ENCODE data around the gene FLYWCH2. TPM values are rescaled to one million over a fixed set of nuclear protein-coding genes. Genes with fewer than 3 reads are reported as not detected.
"Not testable (repeated sequence)": the region's sequence is repeated elsewhere in the genome, so short reads cannot be mapped to it uniquely, and the experiment has no call there.

FLYWCH2 gene
- total RNA-seq, 1 donor from 2014 or later: 69.5 TPM

DNA sequence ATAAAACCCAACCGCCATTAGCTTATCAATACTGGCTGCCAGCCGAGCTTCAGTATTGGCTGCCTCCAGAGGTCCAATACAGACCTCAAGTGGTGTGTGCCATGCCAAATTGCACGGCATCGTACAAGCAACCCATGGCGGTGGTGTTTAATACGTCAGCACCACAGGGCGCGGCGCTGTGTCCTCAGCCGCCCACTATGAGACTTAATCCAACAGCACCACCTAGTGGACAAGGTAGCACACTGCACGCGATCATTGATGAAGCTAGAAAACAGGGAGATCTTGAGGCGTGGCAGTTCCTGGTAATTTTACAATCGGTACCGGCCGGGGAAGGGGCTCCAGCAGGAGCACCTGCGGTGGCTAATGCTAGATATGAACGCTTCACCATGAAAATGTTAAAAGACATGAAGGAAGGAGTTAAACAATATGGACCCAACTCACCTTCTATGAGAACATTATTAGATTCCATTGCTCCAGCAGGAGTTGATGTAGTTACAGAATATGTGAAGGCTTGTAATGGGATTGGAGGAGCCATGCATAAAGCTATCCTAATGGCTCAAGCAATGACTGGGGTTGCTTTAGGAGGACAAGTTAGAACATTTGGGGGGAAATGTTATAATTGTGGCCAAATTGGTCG lies 44.1 kb downstream of the FLYWCH2 start:
- no peaks in the 10 kb centered on the region for H3K27me3 ChIP-seq (ENCODE audit: control insufficient read depth, insufficient read depth, low read length)
- no peaks in the 10 kb centered on the region for H3K36me3 ChIP-seq (ENCODE audit: control insufficient read depth, insufficient read depth, low read length)
- TF ChIP-seq, protein P1, sequence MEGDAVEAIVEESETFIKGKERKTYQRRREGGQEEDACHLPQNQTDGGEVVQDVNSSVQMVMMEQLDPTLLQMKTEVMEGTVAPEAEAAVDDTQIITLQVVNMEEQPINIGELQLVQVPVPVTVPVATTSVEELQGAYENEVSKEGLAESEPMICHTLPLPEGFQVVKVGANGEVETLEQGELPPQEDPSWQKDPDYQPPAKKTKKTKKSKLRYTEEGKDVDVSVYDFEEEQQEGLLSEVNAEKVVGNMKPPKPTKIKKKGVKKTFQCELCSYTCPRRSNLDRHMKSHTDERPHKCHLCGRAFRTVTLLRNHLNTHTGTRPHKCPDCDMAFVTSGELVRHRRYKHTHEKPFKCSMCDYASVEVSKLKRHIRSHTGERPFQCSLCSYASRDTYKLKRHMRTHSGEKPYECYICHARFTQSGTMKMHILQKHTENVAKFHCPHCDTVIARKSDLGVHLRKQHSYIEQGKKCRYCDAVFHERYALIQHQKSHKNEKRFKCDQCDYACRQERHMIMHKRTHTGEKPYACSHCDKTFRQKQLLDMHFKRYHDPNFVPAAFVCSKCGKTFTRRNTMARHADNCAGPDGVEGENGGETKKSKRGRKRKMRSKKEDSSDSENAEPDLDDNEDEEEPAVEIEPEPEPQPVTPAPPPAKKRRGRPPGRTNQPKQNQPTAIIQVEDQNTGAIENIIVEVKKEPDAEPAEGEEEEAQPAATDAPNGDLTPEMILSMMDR (IDR thresholded peaks at IDR 0.05; ENCODE audit: insufficient read depth, low read length, poor library complexity, severe bottlenecking): peak; percentile 90
- no peak overlapping the region for H3K4me3 ChIP-seq (ENCODE audit: low read depth, low read length)
- DNase-seq (ENCODE audit: low read depth): no peak

DNA sequence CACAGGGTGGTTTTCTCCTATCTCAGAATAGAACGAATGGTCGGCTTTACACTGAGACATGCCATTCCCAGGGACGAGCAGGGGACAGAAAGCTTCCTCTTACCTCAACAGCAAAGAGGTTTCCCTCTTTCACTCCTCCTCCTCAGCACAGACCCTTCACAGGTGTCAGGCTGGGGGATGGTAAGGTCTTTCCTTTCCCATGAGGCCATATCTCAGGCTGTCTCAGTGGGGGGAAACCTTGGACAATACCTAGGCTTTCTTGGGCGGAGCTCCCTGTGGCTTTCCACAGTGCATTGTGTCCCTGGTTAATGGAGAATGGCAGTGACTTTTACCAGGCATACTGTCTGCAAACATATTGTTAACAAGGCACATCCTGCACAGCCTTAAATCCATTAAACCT lies 45.1 kb downstream of the FLYWCH2 start:
- not testable (repeated sequence) for H3K36me3 ChIP-seq (ENCODE audit: control insufficient read depth, insufficient read depth, low read length); DNase-seq (ENCODE audit: low read depth); H3K27me3 ChIP-seq (ENCODE audit: control insufficient read depth, insufficient read depth, low read length); H3K4me3 ChIP-seq (ENCODE audit: low read depth, low read length)

DNA sequence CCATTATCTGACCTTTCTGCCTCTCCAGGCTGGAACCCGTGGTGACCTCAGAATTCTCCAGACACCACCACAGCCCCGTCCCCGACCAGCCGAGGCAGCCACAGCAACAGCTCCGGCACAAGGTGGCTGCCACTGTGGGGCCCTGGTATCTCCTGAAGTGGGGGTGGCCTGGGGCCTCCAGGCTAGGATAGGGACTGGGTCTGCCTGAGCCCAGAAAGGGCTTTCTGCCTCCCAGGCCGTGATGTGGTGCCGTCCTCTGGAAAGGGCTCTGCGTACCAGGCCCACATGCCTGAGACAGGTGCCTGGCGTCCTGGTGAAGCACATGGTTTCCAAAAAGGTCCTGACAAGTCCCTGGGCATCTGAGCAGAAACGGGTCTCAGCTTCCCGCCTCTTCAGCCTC lies 45.8 kb downstream of the FLYWCH2 start:
- no peaks in the 10 kb centered on the region for H3K27me3 ChIP-seq (ENCODE audit: control insufficient read depth, insufficient read depth, low read length)
- DNase-seq (ENCODE audit: low read depth): no peak
- H3K36me3 ChIP-seq (ENCODE audit: control insufficient read depth, insufficient read depth, low read length): no peaks in the 10 kb centered on the region
- no peak overlapping the region for H3K4me3 ChIP-seq (ENCODE audit: low read depth, low read length)
- TF ChIP-seq, protein P1 (IDR thresholded peaks at IDR 0.05; ENCODE audit: insufficient read depth, low read length, poor library complexity, severe bottlenecking): no peak

DNA sequence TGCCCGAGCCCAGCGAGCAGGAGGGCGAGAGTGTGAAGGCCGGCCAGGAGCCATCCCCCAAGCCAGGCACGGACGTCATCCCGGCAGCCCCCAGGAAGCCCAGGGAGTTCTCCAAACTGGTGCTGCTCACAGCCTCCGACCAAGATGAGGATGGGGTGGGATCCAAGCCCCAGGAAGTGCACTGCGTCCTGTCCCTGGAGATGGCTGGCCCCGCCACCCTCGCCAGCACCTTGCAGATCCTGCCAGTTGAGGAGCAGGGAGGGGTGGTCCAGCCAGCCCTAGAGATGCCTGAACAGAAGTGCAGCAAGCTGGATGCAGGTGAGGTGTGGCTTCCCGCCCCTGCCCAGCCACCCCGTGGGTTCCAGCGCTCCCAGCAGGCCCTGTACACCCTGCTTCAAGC lies 46.7 kb downstream of the FLYWCH2 start:
- DNase-seq (ENCODE audit: low read depth): no peak
- TF ChIP-seq, protein P1 (IDR thresholded peaks at IDR 0.05; ENCODE audit: insufficient read depth, low read length, poor library complexity, severe bottlenecking): no peak
- Histone ChIP-seq H3K4me3 (ENCODE audit: low read depth, low read length) (no peak overlapping the region), H3K36me3 (ENCODE audit: control insufficient read depth, insufficient read depth, low read length) (no peaks in the 10 kb centered on the region), H3K27me3 (ENCODE audit: control insufficient read depth, insufficient read depth, low read length) (no peaks in the 10 kb centered on the region)

DNA sequence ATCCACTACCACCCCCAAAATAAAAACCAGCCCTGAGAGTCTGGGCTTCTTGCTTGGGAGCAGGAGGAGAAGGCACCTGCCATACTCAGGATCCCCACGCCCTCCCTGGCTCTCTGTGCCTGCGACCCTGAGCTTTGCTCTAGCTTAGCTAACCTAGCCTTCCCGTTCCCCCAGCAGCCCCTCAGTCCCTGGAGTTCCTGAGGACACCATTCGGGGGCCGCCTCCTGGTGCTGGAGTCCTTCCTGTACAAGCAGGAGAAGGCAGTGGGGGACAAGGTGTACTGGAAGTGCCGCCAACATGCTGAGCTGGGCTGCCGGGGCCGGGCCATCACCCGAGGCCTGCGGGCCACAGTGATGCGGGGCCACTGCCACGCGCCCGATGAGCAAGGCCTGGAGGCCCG lies 47.2 kb downstream of the FLYWCH2 start:
- TF ChIP-seq, protein P1 (IDR thresholded peaks at IDR 0.05; ENCODE audit: insufficient read depth, low read length, poor library complexity, severe bottlenecking): no peak
- Histone ChIP-seq H3K27me3 (ENCODE audit: control insufficient read depth, insufficient read depth, low read length) (no peaks in the 10 kb centered on the region), H3K4me3 (ENCODE audit: low read depth, low read length) (no peak overlapping the region), H3K36me3 (ENCODE audit: control insufficient read depth, insufficient read depth, low read length) (no peaks in the 10 kb centered on the region)
- no peak for DNase-seq (ENCODE audit: low read depth)

DNA sequence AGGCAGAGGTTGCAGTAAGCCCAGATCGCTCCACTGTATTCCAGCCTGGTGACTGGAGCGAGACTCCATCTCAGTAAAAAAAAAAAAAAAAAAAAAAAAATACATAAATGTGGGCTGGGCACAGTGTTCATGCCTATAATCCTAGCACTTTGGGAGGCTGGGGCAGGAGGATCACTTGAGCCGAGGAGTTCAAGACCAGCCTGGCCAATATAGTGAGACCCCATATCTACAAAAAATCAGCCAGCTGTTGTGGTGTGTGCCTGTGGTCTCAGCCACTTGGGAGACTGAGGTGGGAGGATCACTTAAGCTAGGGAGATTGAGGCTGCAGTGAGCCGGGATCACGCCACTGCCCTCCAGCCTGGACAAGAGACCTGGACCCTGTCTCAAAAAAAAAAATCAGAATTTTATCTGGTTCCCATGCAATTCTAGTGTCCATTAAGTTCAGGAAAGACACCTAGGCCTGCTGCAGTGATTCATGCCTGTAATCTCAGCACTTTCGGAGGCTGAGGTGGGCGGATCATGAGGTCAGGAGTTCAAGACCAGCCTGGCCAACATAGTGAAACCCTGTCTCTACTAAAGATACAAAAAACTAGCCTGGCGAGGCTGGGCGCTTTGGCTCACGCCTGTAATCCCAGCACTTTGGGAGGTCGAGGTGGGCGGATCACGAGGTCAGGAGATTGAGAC lies 48.4 kb downstream of the FLYWCH2 start:
- not testable (repeated sequence) for H3K27me3 ChIP-seq (ENCODE audit: control insufficient read depth, insufficient read depth, low read length); H3K4me3 ChIP-seq (ENCODE audit: low read depth, low read length); H3K36me3 ChIP-seq (ENCODE audit: control insufficient read depth, insufficient read depth, low read length); DNase-seq (ENCODE audit: low read depth)

DNA sequence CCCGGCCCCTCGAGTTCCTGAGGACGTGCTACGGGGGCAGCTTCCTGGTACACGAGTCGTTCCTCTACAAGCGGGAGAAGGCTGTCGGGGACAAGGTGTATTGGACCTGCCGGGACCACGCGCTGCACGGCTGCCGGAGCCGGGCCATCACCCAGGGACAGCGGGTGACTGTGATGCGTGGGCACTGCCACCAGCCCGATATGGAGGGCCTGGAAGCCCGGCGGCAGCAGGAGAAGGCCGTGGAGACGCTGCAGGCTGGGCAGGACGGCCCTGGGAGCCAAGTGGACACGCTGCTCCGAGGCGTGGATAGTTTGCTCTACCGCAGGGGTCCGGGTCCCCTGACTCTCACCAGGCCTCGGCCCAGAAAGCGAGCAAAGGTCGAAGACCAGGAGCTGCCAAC lies 50.1 kb downstream of the FLYWCH2 start:
- DNase-seq (ENCODE audit: low read depth): no peak
- no peaks in the 10 kb centered on the region for H3K36me3 ChIP-seq (ENCODE audit: control insufficient read depth, insufficient read depth, low read length)
- TF ChIP-seq, protein P1 (IDR thresholded peaks at IDR 0.05; ENCODE audit: insufficient read depth, low read length, poor library complexity, severe bottlenecking): no peak
- H3K27me3 ChIP-seq (ENCODE audit: control insufficient read depth, insufficient read depth, low read length): no peaks in the 10 kb centered on the region
- no peak overlapping the region for H3K4me3 ChIP-seq (ENCODE audit: low read depth, low read length)
